D721Med (cell line): ENCODE measurements around the gene GPX3.

ENCODE experiments used
- DNase-seq: peaks from one replicate; pipeline ENCODE4 v3.0.0; 2011; ENCODE audit warnings: low spot score; ENCODE audit not compliant: insufficient read length
- FAIRE-seq: peaks from 2 replicates; lab custom pipeline; 2011; peaks lifted over from hg19 to GRCh38; lab: Jason Lieb, UNC
- CTCF ChIP-seq: IDR thresholded peaks from 2 replicates; pipeline ENCODE4 v1.5.1; 2012; ENCODE audit warnings: mild to moderate bottlenecking, control low read depth; ENCODE audit not compliant: insufficient read depth; ENCODE audit errors: missing control alignments

GPX3 gene

GRCh38 chr5:151005187-151005949 is 15.0 kb upstream of the GPX3 start:
- no peak for FAIRE-seq

GRCh38 chr5:151005950-151006576 is 14.3 kb upstream of the GPX3 start:
- no peak for TF ChIP-seq CTCF
- DNase-seq (no peak), FAIRE-seq (no peak)

More at GRCh38 chr5:151005187-151005949, 15.0 kb upstream of the GPX3 start:
- no peak for TF ChIP-seq CTCF
- DNase-seq = no peak

GRCh38 chr5:151006704-151007334 is 13.6 kb upstream of the GPX3 start:
- no peak for DNase-seq
- FAIRE-seq = no peak
- no peak for TF ChIP-seq CTCF

GRCh38 chr5:151007430-151008209 is 12.8 kb upstream of the GPX3 start:
- TF ChIP-seq CTCF = no peak
- FAIRE-seq = no peak
- no peak for DNase-seq

- FAIRE-seq = no peak
- DNase-seq = no peak
- TF ChIP-seq CTCF = no peak
These were observed 12.2 kb upstream of the GPX3 start for GRCh38 chr5:151008210-151008491.

- TF ChIP-seq CTCF = no peak
- FAIRE-seq (no peak), DNase-seq (no peak)
These were observed 11.5 kb upstream of the GPX3 start for GRCh38 chr5:151008906-151009305.
